Activated CD8-positive, alpha-beta memory T cell treated with anti-CD3 and anti-CD28 coated beads, Interleukin-2, amount 50 U/mL, for 4 hours (primary cell): ENCODE data around the gene ANKRD13C.
"Not testable (repeated sequence)": the region's sequence is repeated elsewhere in the genome, so short reads cannot be mapped to it uniquely, and the experiment has no call there.

Experiments used
- DNase-seq: peaks from one replicate; pipeline ENCODE4 v3.0.0-alpha.2; 2020

Gene ANKRD13C

GRCh38 chr1:70354332-70355110 is at the start of gene ANKRD13C:
Gene ANKRD13C, minus strand, starts transcription at chr1:70354722. Its CDS starts 314 bp downstream, at chr1:70354408.
- DNase-seq = peak; percentile 88

DNA sequence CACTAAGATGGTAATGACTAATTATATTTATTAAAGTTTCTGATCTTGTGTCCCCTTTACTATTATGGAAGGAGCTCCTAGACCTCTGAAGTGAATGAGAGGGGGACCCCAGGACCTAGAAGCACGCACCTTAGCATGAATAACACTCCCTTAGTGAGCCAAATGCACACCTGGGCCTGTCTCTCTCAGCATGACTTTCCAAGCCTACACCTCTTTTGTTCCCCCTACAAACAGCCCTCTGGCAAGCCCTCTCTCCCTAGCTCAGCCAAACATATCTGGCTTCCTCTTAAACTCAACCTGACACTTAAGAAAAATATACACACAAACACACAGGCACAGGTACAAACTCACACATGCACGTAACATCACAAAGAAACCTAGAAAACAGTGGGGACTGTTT is 49.2 kb upstream of the ANKRD13C start:
- no peak for DNase-seq

GRCh38 chr1:70401974-70402373 is 47.5 kb upstream of the ANKRD13C start:
- DNase-seq = no peak

- DNase-seq = no peak
These were observed 45.8 kb upstream of the ANKRD13C start for GRCh38 chr1:70400335-70400734.

DNA sequence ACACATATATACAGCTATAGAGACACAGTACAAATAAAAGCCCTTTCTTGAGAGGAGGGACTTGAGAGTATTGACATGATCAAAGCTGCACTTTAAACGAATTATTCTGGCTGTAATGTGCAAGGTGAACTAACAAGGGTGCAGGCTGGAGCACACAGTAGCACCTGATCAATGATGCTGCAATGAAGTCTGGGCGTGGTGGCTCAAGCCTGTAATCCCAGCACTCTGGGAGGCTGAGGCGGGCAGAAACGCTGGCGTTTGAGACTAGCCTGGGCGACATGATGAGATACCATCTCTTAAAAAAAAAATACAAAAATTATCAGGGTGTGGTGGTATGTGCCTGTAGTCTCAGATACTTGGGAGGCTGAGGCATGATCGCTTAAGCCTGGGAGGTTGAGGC is 42.5 kb upstream of the ANKRD13C start:
- DNase-seq = no peak

DNA sequence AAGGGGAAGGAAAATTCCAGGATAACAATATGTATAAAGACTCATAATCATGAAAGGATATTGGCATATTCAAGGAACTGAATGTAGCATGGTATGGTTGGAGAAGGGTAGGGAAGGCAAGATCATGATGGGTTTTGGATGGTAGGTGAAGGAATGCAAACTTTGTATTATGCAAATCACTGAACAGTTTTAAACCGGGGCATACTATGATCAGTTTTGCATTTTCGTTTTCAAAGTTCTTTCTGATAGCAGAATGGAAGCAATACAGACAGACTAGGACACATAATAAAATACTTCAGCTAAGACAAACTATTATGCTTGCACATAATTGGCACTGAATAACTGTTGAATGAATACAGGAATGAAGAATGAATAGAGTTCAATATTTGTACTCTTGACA is 42.1 kb upstream of the ANKRD13C start:
- DNase-seq = no peak

DNA sequence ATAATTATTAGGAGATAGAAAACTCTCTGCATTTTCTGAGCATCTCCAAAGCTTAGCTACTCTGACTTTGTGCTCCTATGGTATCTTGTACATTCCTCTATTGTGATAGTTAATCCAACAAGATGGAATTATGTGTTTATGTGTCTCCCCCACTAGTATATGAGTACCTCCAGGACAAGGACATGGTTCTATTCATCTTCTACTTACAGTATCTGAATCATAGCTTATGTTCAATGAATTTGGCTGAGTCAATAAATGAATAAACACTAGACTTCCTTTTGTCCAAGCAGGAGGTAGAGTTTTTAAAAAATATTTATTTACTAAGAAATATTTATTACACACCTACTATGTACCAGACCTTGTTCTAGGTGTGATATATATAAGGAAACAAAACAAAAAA is 38.1 kb upstream of the ANKRD13C start:
- no peak for DNase-seq

DNA sequence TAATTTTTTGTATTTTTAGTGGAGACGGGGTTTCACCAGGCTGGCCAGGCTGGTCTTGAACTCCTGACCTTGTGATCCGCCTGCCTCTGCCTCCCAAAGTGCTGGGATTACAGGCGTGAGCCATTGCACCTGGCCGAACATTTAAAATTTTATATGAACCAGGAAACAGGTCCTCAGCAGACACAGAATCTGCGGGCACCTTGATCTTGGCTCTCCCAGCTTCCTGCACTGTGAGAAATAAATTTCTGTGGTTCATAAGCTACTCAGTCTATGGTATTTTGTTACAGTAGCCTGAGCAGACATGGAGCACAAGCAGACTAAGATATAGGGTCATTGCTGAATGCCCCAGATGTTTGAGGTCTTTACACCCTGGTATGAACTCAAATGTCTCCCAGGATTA is 33.0 kb upstream of the ANKRD13C start:
- no peak for DNase-seq

- no peak for DNase-seq
These were observed 31.6 kb upstream of the ANKRD13C start for GRCh38 chr1:70386121-70386520.

DNA sequence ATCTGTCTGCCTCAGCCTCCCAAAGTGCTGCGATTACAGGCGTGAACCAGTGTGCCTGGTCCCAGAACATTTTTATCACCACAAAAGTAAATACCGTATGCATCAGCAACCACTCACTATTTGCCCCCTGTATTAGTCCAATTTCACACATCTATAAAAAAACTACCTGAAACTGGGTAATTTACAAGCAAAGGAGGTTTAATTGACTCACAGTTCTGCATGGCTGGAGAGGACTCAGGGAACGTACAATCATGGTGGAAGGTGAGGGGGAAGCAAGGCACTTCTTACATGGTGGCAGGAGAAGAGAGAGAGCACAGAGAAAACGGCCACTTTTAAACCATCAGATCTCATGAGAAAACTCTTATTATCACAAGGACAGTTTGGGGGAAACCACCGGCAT is 31.0 kb upstream of the ANKRD13C start:
- no peak for DNase-seq

- no peak for DNase-seq
These were observed 30.0 kb upstream of the ANKRD13C start for GRCh38 chr1:70384542-70384941.

GRCh38 chr1:70383483-70383882 is 29.0 kb upstream of the ANKRD13C start:
- DNase-seq = no peak

DNA sequence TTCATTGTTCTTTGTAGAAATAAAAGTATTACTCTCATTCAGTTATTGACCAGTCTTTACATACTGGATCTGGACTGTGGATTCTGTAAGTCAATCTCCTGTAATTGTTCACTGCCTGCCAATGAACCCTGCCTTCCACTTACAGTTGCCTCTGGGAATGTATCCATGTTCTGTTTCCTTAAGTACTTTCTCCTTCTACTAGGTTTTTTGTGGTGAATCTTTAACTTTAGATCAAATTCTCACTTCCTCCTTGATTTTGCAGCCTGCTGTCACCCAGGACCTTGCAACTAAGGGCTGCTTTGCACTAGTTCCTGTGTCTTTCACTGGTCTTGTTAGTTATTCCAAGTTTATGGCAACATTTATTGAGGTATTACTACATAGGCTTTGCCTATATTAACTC is 28.2 kb upstream of the ANKRD13C start:
- DNase-seq = no peak

GRCh38 chr1:70376196-70376595 is 21.7 kb upstream of the ANKRD13C start:
- no peak for DNase-seq

GRCh38 chr1:70373580-70373979 is 19.1 kb upstream of the ANKRD13C start:
- not testable (repeated sequence) for DNase-seq

- DNase-seq = no peak
These were observed 17.9 kb upstream of the ANKRD13C start for GRCh38 chr1:70372426-70372825.

GRCh38 chr1:70371586-70371985 is 17.1 kb upstream of the ANKRD13C start:
- DNase-seq = not testable (repeated sequence)

DNA sequence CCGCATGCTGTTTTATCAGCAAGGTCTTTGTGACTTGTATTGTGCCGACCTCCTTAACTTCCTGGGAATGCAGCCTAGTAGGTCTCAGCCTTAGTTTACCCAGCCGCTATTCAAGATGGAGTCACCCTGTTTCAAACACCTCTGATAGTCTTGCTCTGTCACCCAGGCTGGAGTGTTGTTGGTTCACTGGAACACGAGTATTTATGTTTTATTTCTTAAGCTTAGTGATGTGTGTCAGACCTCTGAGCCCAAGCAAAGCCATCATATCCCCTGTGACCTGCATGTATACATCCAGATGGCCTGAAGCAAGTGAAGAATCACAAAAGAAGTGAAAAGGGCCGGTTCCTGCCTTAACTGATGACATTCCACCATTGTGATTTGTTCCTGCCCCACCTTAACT is 12.9 kb upstream of the ANKRD13C start:
- DNase-seq = not testable (repeated sequence)

- not testable (repeated sequence) for DNase-seq
These were observed 12.5 kb upstream of the ANKRD13C start for GRCh38 chr1:70366997-70367396.

GRCh38 chr1:70366425-70366952 is 12.0 kb upstream of the ANKRD13C start:
- DNase-seq = not testable (repeated sequence)

GRCh38 chr1:70364439-70364838 is 9.9 kb upstream of the ANKRD13C start:
- no peak for DNase-seq

GRCh38 chr1:70361727-70362398 is 7.3 kb upstream of the ANKRD13C start:
- DNase-seq = no peak

DNA sequence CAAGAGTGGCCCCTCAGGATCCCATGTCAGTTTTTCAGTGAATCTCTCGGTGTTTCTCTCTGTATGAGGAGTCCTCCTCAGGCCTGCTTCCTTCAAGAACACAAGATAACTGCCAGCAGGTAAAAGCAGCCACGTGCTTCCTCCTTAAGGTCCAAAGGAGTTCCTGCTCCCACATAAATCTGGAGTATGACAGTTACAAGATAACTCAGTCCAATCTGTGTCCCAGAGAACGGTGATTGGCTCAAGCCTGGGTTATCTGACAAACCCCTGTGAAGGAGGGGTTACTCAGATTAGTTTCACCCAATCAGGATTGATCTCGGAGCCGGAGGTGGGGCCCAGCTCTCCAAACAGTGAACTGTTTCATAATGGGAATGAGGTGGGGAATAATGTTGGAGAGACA is 5.8 kb upstream of the ANKRD13C start:
- no peak for DNase-seq

DNA sequence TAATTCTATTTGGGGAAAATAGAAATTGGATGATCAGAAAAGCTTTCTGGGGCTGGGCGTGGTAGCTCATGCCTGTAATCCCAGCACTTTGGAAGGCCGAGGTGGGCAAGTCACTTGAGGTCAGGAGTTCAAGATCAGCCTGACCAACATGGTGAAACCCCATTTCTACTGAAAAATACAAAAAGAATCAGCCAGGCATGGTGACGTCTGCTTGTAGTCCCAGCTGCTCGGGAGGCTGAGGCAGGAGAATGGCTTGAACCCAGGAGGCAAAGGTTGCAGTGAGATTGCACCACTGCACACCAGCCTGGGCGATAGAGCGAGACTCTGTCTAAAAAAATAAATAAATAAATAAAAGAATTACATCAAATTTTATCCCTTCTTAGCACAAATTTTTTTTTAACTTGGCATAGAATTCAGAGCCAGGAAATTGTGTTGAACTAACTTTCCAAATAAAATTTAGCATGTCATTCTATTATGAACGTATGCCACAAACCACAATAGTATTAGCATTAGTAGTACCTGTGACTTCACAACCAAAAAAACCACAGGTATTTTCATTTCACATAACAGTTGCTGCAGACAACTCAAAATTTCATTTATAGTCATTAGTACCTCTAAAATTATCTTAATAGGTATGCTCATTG is 4.5 kb upstream of the ANKRD13C start:
- DNase-seq = no peak
